Fibroblast of peridontal ligament (primary cell): ENCODE measurements around the gene MYOZ3.

Source experiments
- DNase-seq: peaks from one replicate; pipeline ENCODE4 v3.0.0-alpha.2; 2010; ENCODE audit errors: extremely low read depth

The MYOZ3 gene, protein sequence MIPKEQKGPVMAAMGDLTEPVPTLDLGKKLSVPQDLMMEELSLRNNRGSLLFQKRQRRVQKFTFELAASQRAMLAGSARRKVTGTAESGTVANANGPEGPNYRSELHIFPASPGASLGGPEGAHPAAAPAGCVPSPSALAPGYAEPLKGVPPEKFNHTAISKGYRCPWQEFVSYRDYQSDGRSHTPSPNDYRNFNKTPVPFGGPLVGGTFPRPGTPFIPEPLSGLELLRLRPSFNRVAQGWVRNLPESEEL

GRCh38 chr5:150661086-150661485, at the start of gene MYOZ3:
MYOZ3 (plus strand) TSS chr5:150661251; CDS start chr5:150662942, 1,691 bp downstream.
- DNase-seq, result no peak

DNA sequence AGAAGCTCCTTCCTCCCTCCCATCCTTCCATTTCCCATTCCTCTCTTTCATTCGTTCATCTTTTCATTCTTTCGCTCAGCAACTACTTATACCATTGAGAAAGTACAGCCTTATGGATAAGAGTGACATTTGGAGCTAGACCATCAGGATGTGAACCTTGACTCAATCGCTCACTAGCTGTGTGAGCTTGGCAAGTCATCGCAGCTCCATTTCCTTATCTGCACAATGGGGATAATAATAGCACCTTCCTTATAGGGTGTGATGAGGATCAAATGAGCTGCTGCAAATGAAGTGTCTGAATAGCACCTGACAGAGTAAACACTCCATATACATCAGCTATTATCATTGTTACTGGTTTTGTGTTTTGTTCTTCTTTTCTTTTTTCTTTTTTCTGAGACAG, 48.6 kb upstream of the MYOZ3 start:
- DNase-seq, result no peak

GRCh38 chr5:150612905-150613670, 48.0 kb upstream of the MYOZ3 start:
- no peak for DNase-seq

- no peak for DNase-seq
Measured at GRCh38 chr5:150613991-150614660, 46.9 kb upstream of the MYOZ3 start.

GRCh38 chr5:150614661-150615060, 46.4 kb upstream of the MYOZ3 start:
- no peak for DNase-seq

DNA sequence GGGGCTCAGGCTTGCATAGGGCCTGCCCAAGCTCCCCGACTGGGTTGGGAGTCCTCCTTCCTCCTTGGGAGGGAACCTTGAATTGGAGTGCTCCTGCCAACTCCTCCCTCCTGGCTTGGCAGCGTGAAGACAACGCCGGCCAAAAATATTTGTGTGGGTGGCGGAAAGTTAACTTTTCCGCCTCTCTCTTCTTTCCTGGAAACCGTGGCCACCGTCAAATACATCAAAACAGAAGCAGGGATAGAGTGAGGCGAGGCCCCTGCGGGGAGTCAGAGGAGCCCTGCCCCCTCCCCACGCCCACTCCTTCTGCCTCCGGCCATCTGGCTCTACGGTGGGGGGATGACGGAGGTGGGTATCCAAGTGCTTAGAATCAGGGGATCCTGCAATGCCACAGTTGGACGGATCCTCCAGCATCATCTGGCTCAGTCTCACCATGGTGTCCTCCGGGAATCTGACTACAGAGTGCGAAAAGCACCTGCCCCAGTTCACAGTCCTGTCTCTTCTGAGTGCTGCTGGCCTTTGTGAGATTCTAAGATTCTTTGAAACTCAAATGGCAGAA, 45.8 kb upstream of the MYOZ3 start:
- DNase-seq, result peak; percentile 50

- DNase-seq, result no peak
Measured at GRCh38 chr5:150616024-150616470, 45.0 kb upstream of the MYOZ3 start.

DNA sequence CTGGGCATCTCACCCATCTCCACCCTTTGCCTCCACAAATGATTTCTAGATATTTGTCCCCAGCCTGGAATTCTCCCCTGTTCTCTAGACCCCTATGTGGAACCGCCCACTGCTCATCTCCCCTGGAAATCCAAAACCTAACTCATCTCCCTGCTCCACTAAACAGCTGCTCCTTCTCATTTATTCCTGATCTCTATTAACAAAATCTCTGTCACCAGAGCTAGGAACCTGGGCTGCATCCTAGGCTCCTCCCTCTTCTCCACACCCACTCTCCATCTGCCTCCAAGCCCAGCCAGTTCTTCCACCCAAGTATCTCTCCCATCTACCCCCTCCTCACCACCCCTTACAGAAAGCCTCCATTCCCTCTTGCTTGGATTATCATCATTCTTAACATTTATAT, 44.5 kb upstream of the MYOZ3 start:
- no peak for DNase-seq

- DNase-seq, result no peak
Measured at GRCh38 chr5:150618163-150618562, 42.9 kb upstream of the MYOZ3 start.

DNA sequence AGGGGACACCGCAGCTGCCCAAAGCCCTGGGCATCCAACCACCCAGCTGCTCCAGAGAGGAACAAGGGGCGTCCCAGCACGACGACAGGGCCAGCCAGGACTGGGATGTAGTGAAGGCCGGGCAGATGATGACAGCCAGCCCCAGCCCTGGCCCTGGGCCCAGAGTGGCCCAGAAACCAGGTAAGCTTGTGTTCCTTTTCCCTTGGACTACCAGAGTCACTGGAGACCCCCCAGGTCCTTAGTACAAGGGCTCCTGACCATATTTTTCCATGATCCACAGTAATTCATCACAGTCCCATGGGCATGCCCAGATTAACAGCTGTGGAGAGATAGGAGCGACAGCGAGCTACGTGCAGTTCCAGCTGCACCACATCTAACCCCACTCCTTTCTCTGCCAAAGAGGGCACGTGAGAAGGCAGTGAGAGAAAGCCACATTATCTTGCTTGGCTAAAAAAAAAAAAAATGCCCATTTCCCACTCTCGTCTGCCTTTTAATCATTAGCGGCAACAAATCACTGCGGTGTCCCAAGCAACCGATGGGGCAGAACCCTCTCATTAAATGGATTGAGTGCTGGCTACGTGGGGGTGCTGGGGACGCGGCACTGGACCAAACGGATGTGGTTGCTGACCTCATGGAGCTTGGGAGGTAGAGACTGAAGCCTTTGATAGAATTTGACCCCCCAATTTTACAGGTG, 42.3 kb upstream of the MYOZ3 start:
- DNase-seq, result no peak

DNA sequence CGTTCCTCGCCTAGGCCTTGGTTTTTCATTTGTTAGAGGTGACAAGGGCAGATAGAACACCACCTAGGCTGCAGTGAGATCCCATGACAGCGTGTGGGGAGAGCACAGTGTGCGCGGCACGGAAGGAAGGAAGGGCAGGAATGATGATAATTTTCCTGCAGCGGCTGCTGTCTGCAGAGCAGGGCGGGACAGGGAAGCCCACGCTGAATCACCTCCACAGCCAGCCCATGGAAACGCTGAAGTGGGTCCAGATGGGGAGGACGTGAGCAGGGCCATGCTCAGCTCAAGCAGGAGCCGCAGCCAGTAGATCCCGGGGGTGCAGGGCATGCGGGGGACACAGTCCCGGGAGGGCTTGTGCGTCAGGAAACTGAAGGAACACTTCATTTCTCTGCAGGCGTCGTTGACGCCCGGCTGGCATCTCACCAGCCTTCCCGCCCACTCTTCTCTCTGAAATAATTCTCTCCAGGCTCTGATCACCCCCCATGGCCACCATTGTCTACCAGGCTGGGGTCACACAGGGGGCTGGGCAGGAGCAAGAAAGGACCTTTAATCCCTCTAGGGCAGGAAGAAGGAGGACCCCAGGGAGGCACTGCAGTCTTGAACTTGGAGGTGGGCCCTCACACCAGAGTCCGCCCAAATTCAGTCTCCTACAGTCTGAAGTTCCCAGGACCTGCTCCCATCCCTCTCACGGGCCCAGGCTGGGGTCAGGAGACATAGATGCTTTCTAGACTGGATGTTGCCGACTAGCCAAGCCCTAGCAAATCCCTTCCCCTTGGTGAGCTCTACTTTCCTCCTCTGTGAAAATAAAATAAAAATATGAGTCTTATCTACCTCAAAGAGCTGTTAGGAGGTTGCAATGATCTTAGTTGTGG, 41.5 kb upstream of the MYOZ3 start:
- DNase-seq, result no peak

DNA sequence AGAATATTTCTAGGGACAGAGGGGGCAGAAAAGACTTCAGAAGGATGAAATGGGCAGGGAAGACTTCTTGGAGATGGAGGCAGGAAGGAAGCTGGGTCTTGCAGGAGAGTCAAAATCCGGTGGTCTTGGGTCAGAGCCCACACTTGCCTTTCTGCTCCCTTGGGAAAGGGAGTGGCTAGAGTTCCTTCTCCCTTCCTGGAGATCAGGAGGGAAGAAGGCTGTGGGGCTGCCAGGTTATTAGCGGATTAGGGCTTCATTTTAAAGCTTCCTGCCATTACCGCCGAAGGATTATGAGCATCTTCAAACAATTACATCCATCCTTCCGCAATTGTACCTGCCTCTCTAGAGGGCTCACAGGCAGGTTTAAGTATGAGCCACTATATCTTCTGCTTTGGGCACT, 39.8 kb upstream of the MYOZ3 start:
- DNase-seq, result no peak

DNA sequence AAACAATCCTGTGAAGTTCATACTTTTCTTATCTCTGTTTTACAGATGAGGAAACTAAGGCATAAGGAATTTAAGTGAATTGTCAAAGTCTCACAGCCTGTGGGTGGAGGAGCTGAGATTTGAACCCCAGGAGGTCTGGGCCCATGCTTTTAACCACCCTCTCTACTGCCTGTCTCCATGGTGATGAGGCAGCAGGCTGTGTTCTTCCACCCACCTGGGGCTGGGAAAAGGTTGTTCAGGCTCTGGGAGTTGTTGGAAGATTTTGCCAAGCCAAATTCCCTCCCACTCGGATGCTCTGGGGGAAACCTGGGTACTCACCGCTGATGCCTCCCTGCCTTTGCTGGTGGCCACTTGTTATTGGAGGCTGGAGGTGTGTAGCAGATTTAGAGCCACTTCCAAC, 38.9 kb upstream of the MYOZ3 start:
- no peak for DNase-seq

- no peak for DNase-seq
Measured at GRCh38 chr5:150623152-150623877, 37.7 kb upstream of the MYOZ3 start.

- no peak for DNase-seq
Measured at GRCh38 chr5:150623878-150624216, 37.2 kb upstream of the MYOZ3 start.

DNA sequence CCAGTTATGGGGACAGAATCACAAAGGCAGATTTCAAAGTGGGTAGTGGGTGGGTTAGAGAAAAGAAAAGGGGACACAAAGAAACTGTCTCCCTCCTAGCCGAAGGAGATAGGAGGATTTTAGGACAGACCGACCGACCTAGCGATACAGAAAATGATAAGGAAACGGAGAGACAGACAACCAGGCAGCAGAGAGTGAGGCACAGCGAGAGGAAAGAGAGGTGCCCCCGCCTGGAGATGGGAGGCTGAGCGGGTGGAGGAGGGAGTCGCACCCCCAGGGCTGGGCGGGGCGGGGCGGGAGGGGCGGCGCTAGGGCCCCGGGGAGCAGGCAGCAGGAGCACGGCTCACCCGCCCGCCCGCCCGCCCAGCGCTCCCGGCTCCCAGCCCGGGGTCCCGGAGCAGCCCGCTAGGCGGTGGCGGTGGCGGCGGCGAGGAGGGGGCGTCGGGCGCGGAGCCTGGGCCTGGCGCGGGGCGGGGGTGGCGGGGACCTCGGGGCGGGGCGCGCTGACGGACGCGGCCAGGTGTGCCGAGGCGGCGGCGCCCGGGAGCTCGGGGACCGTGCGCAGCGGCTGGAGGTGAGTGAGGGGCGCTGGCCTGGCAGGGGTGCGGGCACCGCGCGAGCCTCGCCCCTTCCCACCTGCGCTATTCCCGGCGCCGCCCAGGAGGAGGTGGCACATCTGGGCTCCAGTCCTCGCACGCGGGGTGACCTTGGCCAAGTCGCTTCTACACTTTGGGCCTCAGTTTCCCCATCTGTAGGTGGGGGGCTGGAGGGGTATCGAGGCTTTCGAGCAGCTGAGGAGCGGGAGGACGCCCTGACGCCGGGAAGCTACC, 36.5 kb upstream of the MYOZ3 start:
- DNase-seq, result no peak

GRCh38 chr5:150625164-150625535, 35.9 kb upstream of the MYOZ3 start:
- no peak for DNase-seq

DNA sequence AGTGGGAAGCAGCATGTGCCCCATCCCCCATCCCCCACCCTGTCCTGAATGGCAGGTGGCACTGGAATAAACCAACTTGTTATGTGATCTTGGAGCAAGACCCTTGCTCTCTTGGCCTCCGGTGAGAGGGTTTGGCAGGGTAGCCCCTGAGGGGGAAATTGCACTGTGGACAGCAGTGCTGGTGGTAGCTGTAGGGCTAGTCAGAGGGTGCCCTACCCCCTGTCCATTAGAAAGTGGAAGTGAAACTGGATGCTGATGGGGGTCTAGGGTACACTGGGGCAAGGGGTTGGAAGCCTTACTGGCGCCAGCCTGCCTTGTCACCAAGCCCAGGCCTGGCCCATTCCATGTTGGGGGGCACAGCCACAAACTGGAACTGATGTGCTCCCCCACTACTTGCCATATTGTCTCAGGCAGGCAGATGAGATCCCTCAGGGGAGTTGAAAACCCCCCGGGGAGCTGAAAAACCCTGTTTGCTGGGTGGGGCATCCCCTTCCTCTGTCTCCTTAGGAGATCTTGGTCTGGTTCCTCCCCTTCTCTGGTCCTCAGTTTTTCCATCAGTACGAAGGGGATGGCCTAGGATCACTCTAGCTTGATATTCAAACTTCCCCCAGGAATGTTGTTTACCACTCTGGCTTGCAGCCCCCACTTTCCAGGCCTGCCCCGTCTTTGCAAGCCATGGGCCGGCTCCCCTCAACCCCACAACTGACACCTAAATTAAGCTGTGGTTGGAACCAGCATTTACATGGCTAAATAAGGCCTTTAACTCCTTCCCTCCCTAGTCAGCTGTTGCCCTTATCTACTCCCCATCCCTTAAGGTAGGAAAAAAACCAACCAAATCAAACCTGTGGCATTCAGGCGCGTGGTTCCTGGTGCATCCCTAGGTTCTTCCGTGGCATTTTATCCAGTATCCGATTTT, 35.0 kb upstream of the MYOZ3 start:
- no peak for DNase-seq
